Parathyroid adenoma (tissue), 2 donors: ENCODE results near the gene SLC7A8.
A peak's percentile ranks its signal among the peaks of the same experiment; 100 is the strongest.

ENCODE experiments used
- H2AFZ ChIP-seq: fragments of 300-600 bp; sonication (generic); one replicate; pipeline ENCODE4 v1.7.0; 2017; ENCODE audit warnings: antibody characterized with exemption, mild to moderate bottlenecking
- H3K27ac ChIP-seq: fragments of 300-600 bp; sonication (generic); one replicate; pipeline ENCODE4 v1.7.0; 2017
- H3K27me3 ChIP-seq: fragments of 300-600 bp; sonication (generic); one replicate; pipeline ENCODE4 v1.7.0; 2017; ENCODE audit warnings: low read length; ENCODE audit not compliant: control insufficient read depth, insufficient read depth
- H3K36me3 ChIP-seq: fragments of 300-600 bp; sonication (generic); one replicate; pipeline ENCODE4 v1.7.0; 2017; ENCODE audit warnings: low read length; ENCODE audit not compliant: control insufficient read depth, insufficient read depth
- H3K4me1 ChIP-seq: fragments of 300-600 bp; sonication (generic); one replicate; pipeline ENCODE4 v1.7.0; 2017; ENCODE audit warnings: control low read depth
- H3K4me2 ChIP-seq: fragments of 300-600 bp; sonication (generic); one replicate; pipeline ENCODE4 v1.7.0; 2017; ENCODE audit warnings: low read length
- H3K4me3 ChIP-seq: fragments of 300-600 bp; sonication (generic); one replicate; pipeline ENCODE4 v1.7.0; 2017; ENCODE audit warnings: low read depth, low read length
- H3K79me2 ChIP-seq: fragments of 300-600 bp; sonication (generic); one replicate; pipeline ENCODE4 v1.7.0; 2017; ENCODE audit warnings: control low read depth
- H3K9ac ChIP-seq: fragments of 300-600 bp; sonication (generic); one replicate; pipeline ENCODE4 v1.7.0; 2017; ENCODE audit warnings: mild to moderate bottlenecking
- H3K9me3 ChIP-seq: fragments of 300-600 bp; sonication (generic); one replicate; pipeline ENCODE4 v1.7.0; 2017; ENCODE audit warnings: low read length; ENCODE audit not compliant: control insufficient read depth
- TF ChIP-seq, protein P1 (sequence below): fragments of 300-600 bp; sonication (generic); IDR thresholded peaks from one replicate; pipeline ENCODE4 v1.7.0; 2017; ENCODE audit warnings: antibody characterized with exemption, mild to moderate bottlenecking
- donor health status: primary hyperparathyroidism.

Gene SLC7A8

DNA sequence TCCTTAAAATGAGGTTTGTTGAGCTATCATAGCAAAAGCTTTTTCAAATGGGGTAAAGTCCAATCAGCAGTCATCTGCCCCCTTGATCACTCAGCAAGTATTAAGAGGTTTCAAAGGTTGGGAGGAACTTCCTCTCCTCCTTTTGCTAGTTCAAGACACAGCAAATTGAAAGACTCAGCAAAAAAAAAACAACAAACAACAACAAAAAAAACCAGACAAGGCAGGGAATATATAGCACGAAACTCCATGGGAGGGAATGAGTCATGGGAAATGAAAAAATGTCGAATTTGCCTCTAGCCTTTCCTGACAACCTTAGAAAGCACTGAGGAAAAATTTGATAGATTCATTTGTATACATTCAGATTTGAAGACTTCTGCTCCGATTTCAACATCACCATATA lies 1.6 kb upstream of the SLC7A8 start:
- Histone ChIP-seq H3K9ac (no peak overlapping the region), H3K4me1 (peaks cover 5% of the 10 kb centered on the region), H3K27ac (peak overlapping the region; percentile 36), H2AFZ (peak overlapping the region; percentile 31), H3K4me2 (no peak overlapping the region), H3K79me2 (peaks cover 20% of the 10 kb centered on the region), H3K9me3 (no peaks in the 10 kb centered on the region), H3K36me3 (no peaks in the 10 kb centered on the region), H3K4me3 (no peak overlapping the region), H3K27me3 (no peaks in the 10 kb centered on the region)
- TF ChIP-seq, protein P1, sequence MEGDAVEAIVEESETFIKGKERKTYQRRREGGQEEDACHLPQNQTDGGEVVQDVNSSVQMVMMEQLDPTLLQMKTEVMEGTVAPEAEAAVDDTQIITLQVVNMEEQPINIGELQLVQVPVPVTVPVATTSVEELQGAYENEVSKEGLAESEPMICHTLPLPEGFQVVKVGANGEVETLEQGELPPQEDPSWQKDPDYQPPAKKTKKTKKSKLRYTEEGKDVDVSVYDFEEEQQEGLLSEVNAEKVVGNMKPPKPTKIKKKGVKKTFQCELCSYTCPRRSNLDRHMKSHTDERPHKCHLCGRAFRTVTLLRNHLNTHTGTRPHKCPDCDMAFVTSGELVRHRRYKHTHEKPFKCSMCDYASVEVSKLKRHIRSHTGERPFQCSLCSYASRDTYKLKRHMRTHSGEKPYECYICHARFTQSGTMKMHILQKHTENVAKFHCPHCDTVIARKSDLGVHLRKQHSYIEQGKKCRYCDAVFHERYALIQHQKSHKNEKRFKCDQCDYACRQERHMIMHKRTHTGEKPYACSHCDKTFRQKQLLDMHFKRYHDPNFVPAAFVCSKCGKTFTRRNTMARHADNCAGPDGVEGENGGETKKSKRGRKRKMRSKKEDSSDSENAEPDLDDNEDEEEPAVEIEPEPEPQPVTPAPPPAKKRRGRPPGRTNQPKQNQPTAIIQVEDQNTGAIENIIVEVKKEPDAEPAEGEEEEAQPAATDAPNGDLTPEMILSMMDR, result no peak

DNA sequence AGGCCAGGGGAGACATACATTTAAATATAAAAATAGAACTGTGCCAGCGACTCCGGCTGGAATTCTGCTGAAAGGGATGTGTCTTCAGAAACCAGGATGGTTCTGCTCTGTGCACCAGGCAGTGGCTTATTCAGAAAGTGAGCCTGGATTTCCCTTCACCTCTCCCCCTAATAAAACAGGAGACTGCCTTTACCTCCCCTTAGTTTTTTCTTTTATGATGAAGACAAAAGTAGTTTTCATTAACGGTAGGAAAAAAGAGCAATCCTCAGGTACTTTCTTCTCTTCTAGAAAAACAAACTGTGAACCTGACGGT lies 346 bp downstream of the SLC7A8 start:
- peaks cover 29% of the 10 kb centered on the region for H3K79me2 ChIP-seq
- peak overlapping the region; percentile 84 for H3K27ac ChIP-seq

DNA sequence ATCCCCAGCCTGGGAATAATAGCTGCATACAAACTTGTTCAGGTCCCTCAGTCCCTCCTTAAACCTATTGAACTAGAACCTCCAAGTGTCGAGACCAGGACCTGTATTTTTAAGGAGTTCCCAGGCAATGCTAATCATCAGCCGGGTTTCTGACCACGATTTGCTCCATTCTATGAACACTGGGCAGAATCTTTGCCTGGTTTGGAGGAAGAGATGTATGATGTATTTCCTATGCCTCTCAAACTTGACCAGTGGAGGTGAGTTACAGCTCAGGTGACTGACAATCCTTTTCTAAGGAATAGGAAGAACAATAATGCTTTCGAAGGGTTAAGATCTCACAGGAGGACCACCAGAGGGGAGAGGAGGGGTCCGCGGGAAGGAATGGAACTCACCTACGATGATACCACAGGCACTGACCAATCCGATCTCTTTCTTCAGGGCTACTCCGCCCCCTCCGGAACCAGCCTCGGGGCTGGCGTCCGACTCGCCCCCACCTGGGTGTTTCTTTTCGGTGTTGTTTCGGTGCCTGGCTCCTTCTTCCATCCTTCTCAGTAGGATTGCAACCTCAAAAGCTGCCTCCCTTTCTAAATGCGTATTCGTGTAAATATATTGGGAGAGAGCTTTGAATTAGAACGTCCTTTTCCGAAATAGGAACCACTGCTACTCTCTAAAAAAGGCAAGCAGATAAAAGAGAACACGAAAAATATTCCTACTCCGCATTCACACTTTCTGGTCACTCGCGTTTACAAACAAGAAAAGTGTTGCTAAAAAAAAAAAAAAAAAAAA lies 895 bp downstream of the SLC7A8 start:
- Histone ChIP-seq H2AFZ (peak overlapping the region; percentile 10), H3K4me2 (peak overlapping the region; percentile 96), H3K79me2 (peaks cover 30% of the 10 kb centered on the region), H3K36me3 (no peaks in the 10 kb centered on the region), H3K4me1 (peaks cover 17% of the 10 kb centered on the region), H3K9me3 (no peaks in the 10 kb centered on the region), H3K27ac (peak overlapping the region; percentile 84), H3K27me3 (no peaks in the 10 kb centered on the region), H3K9ac (peak overlapping the region; percentile 46), H3K4me3 (peak overlapping the region; percentile 71)
- TF ChIP-seq, protein P1, result peak; percentile 9

More for the DNA sequence above, 346 bp downstream of the SLC7A8 start:
- H3K9ac ChIP-seq, result no peak overlapping the region
- no peaks in the 10 kb centered on the region for H3K36me3 ChIP-seq
- H3K4me1 ChIP-seq, result peaks cover 14% of the 10 kb centered on the region
- peak overlapping the region; percentile 71 for H3K4me3 ChIP-seq
- H3K9me3 ChIP-seq, result no peaks in the 10 kb centered on the region
- H3K4me2 ChIP-seq, result peak overlapping the region; percentile 96
- H2AFZ ChIP-seq, result peak overlapping the region; percentile 77
- TF ChIP-seq, protein P1, result no peak
- H3K27me3 ChIP-seq, result no peaks in the 10 kb centered on the region

DNA sequence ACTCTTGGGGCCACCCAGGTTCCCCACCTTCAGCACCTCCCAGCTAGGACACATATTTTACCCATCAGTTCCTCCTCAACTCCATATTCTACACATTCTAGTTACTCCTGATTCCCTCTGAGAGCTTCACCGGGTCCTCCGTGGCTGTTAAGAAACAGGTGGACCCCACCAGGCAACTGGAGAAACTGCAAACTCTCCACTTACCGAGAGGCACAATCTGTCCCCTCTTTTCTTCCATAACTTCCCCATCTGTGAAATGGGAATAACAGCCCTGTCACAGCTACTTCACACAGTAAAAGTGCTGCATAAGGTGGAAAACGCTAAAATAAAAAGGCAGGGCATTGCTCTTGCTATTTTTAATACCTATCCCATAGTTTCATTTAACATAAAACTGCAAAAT lies 1.5 kb downstream of the SLC7A8 start:
- no peaks in the 10 kb centered on the region for H3K9me3 ChIP-seq
- TF ChIP-seq, protein P1, result no peak
- no peaks in the 10 kb centered on the region for H3K36me3 ChIP-seq
- H2AFZ ChIP-seq, result no peak overlapping the region
- peak overlapping the region; percentile 96 for H3K4me2 ChIP-seq
- H3K79me2 ChIP-seq, result peaks cover 33% of the 10 kb centered on the region
- H3K9ac ChIP-seq, result peak overlapping the region; percentile 46
- peaks cover 17% of the 10 kb centered on the region for H3K4me1 ChIP-seq
- H3K4me3 ChIP-seq, result peak overlapping the region; percentile 71
- no peaks in the 10 kb centered on the region for H3K27me3 ChIP-seq
- peak overlapping the region; percentile 84 for H3K27ac ChIP-seq

DNA sequence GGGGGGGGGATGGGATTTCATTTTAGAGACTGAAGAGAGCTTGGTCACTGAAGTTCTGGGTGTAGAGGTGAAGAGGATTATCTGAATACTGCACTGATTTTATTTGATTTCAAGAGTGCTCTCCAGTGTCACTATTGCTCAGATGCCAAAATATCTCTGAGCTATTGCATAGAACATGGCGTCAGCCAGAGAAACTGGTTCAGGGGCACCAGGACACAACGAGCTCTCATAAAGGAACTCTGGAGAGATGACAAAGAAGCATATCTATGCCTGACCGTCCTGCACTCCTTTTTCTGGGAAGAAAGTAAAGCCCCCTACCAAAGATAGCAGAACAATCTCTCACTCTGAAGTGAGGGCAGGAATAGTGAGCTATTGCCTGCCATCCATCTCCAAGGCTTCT lies 2.0 kb downstream of the SLC7A8 start:
- peaks cover 37% of the 10 kb centered on the region for H3K79me2 ChIP-seq

More for the DNA sequence above, 2.0 kb downstream of the SLC7A8 start:
- TF ChIP-seq, protein P1, result no peak
- H3K4me1 ChIP-seq, result peaks cover 12% of the 10 kb centered on the region
- H3K4me2 ChIP-seq, result peak overlapping the region; percentile 96
- peak overlapping the region; percentile 46 for H3K9ac ChIP-seq
- no peak overlapping the region for H2AFZ ChIP-seq
- H3K4me3 ChIP-seq, result peak overlapping the region; percentile 71
- peak overlapping the region; percentile 84 for H3K27ac ChIP-seq
- no peaks in the 10 kb centered on the region for H3K27me3 ChIP-seq
- H3K36me3 ChIP-seq, result no peaks in the 10 kb centered on the region
- H3K9me3 ChIP-seq, result no peaks in the 10 kb centered on the region
